ENCODE data around the gene PCDHA7.

Gene PCDHA7

DNA sequence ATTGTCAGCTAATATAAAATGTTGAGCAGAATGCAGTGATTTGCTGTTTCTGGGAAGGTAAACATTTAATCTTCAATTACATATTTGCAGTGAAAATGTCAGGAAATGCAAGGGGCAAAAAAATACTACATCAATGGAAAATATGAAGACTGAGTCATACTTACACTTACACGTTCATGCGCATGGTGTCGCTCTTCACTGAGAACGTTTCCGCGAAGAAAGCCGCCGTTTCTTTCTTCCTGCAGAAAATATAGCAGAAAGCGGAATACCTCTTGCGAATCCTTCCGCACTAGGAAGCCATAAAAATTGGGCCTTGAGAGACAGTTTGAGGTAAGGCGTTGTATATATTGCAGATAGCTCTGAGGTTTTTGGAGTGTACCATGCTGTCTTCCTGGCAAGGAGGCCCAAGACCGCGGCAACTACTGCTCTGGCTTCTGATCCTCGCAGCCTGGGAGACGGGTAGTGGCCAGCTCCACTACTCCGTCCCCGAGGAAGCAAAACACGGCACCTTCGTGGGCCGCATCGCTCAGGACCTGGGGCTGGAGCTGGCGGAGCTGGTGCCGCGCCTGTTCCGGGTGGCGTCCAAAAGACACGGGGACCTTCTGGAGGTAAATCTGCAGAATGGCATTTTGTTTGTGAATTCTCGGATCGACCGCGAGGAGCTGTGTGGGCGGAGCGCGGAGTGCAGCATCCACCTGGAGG is 48.0 kb downstream of the PCDHA7 start, which contains the start of gene PCDHA13:
PCDHA13 (plus strand) TSS at position 236 of the 702 bp plus-strand sequence; CDS start at position 381, 145 bp downstream.
- Histone ChIP-seq H3K27me3 (replicated peaks; ENCODE audit: control insufficient read depth, insufficient read depth, low read length) (no peaks in the 10 kb centered on the region), H3K36me3 (ENCODE audit: control insufficient read depth, insufficient read depth, low read length) (no peaks in the 10 kb centered on the region), H3K4me3 (replicated peaks; ENCODE audit: low read depth, low read length) (no peak within 1 kb of the TSS)
- TF ChIP-seq, protein P1, sequence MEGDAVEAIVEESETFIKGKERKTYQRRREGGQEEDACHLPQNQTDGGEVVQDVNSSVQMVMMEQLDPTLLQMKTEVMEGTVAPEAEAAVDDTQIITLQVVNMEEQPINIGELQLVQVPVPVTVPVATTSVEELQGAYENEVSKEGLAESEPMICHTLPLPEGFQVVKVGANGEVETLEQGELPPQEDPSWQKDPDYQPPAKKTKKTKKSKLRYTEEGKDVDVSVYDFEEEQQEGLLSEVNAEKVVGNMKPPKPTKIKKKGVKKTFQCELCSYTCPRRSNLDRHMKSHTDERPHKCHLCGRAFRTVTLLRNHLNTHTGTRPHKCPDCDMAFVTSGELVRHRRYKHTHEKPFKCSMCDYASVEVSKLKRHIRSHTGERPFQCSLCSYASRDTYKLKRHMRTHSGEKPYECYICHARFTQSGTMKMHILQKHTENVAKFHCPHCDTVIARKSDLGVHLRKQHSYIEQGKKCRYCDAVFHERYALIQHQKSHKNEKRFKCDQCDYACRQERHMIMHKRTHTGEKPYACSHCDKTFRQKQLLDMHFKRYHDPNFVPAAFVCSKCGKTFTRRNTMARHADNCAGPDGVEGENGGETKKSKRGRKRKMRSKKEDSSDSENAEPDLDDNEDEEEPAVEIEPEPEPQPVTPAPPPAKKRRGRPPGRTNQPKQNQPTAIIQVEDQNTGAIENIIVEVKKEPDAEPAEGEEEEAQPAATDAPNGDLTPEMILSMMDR (IDR thresholded peaks at IDR 0.05; ENCODE audit: insufficient read depth, low read length, poor library complexity, severe bottlenecking): no peak
- DNase-seq (ENCODE audit: extremely low read depth, insufficient read length): no peak

- Histone ChIP-seq H3K4me3 (replicated peaks; ENCODE audit: low read depth, low read length) (no peak overlapping the region), H3K27me3 (replicated peaks; ENCODE audit: control insufficient read depth, insufficient read depth, low read length) (no peaks in the 10 kb centered on the region), H3K36me3 (ENCODE audit: control insufficient read depth, insufficient read depth, low read length) (no peaks in the 10 kb centered on the region)
- TF ChIP-seq, protein P1 (IDR thresholded peaks at IDR 0.05; ENCODE audit: insufficient read depth, low read length, poor library complexity, severe bottlenecking): no peak
- DNase-seq (ENCODE audit: extremely low read depth, insufficient read length): no peak
These were observed 48.5 kb downstream of the PCDHA7 start for GRCh38 chr5:140882591-140882899.

- Histone ChIP-seq H3K36me3 (ENCODE audit: control insufficient read depth, insufficient read depth, low read length) (no peaks in the 10 kb centered on the region), H3K27me3 (replicated peaks; ENCODE audit: control insufficient read depth, insufficient read depth, low read length) (no peaks in the 10 kb centered on the region), H3K4me3 (replicated peaks; ENCODE audit: low read depth, low read length) (no peak overlapping the region)
- no peak for DNase-seq (ENCODE audit: extremely low read depth, insufficient read length)
- TF ChIP-seq, protein P1 (IDR thresholded peaks at IDR 0.05; ENCODE audit: insufficient read depth, low read length, poor library complexity, severe bottlenecking): no peak
These were observed 49.3 kb downstream of the PCDHA7 start for GRCh38 chr5:140883373-140883772.

GRCh38 chr5:140883927-140884697 is 50.0 kb downstream of the PCDHA7 start:
- Histone ChIP-seq H3K27me3 (replicated peaks; ENCODE audit: control insufficient read depth, insufficient read depth, low read length) (no peaks in the 10 kb centered on the region), H3K36me3 (ENCODE audit: control insufficient read depth, insufficient read depth, low read length) (no peaks in the 10 kb centered on the region), H3K4me3 (replicated peaks; ENCODE audit: low read depth, low read length) (no peak overlapping the region)
- TF ChIP-seq, protein P1 (IDR thresholded peaks at IDR 0.05; ENCODE audit: insufficient read depth, low read length, poor library complexity, severe bottlenecking): no peak
- DNase-seq (ENCODE audit: extremely low read depth, insufficient read length): no peak
